Stimulated activated CD4-positive, alpha-beta T cell treated with anti-CD3 and anti-CD28 coated beads, Interleukin-2, amount 100 ng/mL, for 24 hours (primary cell): ENCODE results near the gene SORBS1.

ENCODE experiments used
- DNase-seq, 2 donors: peaks; one replicate each; pipeline ENCODE4 v3.0.0-alpha.2; 2020

SORBS1 gene

GRCh38 chr10:95456516-95456915, 104.7 kb downstream of the SORBS1 start:
- DNase-seq: no peak

DNA sequence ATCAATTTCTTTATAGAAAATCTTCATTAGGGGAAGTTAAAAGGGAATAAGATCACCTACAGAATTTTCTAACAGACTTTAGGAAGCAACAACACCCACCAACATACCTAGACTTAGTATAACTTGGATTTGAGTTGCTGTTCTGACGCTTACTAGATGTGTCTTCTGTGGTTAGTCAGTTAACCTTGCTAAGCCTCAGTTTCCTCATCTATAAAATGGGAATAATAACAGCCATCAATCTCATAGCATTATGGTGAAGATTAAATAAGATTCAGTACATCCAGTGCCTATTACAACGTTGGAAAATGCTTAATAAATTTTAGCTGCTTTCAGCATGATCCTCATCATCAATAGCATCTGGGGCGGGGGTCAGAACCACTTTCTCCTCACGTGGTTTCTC, 106.2 kb downstream of the SORBS1 start:
- no peak for DNase-seq

DNA sequence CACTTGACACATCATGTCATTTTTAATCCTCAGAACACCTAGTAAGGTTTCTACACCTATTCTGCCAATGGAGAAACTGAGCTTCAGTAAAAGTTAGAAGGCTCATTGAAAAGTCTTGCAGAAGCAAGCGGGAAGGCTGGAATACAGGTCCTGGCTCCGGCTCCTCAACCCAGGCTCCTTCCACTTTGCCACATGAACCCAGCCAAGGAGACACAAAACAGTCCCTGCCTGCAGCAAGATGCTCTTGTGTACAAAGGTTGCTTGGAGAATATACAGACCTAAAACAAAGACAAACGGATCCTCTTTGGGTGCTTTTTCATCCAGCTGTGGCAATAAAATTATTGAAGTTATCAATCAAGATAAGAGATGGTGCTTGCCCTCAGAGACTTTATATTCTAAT, 106.8 kb downstream of the SORBS1 start:
- no peak for DNase-seq

- no peak for DNase-seq
Measured at GRCh38 chr10:95451568-95452524, 109.3 kb downstream of the SORBS1 start.

GRCh38 chr10:95451150-95451549, 110.0 kb downstream of the SORBS1 start:
- DNase-seq: no peak

DNA sequence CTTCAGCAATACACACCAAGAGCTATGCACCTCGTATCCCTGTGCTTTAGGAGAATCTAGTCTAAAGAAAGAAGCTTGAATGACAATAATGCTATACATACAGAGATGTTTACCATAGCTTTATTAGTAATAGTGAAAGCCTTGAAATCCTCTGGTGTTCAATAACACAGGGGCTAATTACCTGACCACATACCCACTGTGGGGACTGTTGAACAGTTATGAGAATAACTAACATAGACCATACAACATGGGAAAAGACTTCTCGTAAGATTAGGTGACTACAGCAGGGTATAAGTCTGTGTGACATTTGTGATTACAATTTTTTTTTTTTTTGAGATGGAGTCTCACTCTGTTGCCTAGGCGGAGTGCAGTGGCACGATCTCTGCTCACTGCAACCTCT, 111.0 kb downstream of the SORBS1 start:
- no peak for DNase-seq

- no peak for DNase-seq
Measured at GRCh38 chr10:95447685-95448084, 113.5 kb downstream of the SORBS1 start.

DNA sequence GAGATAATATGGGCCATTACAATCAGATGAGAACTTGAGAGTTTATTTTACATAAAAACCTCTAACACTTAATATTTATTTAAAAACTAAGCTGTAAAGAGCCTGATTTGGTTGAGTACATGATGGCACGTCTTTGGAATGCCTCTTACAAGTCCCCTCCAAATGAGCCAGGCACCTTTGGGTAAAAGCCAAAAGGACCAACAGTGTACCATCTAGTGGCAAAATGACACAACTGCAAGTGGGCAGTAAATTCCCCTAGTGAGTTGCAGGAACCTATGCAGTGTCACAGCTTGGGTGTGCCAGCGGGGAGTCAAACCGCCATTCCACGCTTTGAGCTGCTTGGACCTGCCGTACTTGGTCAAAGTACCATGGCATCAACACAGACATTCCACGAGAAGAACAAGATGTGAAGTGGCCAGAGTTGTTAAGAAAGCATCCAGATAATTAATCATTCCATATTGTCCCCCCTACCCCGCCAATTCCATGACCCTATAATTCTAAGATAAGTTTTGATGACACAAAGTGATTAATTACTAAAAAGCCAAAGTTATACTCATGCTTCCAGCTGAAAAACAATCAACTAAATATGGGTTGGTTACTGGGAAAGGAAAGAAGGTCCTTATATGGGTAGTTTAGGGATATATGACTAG, 115.2 kb downstream of the SORBS1 start:
- peak; percentile 20 to 27 for DNase-seq

DNA sequence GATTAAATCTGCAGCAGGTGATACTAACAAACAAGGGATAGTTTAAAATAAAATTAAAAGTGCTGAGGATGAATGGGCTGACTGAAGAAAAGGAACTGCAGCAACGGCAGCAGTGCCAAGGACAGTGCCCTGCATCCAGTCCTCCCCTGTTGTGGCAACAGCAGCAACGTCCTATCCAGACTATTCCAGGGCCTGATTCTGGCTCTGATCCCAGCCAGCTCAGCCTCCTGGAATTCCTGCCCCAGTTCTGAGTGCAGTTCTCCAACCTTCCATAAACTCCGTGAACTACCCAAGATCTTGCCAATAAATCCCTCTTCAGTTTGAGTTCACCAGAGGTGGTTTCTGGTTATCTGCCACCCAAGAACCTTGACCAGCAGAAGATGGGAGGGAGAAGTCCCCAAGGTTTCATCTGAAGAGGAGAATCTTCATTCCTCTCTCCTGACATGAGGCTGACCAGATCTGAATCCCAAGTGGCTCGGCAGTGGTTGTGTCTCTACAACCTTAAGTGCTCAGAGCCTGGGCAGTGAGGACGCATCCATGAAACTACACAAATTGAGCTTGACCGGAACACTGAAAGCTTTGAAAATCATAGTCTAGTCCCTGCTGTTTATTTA, 115.8 kb downstream of the SORBS1 start:
- DNase-seq: no peak

GRCh38 chr10:95444792-95445191, 116.4 kb downstream of the SORBS1 start:
- no peak for DNase-seq

DNA sequence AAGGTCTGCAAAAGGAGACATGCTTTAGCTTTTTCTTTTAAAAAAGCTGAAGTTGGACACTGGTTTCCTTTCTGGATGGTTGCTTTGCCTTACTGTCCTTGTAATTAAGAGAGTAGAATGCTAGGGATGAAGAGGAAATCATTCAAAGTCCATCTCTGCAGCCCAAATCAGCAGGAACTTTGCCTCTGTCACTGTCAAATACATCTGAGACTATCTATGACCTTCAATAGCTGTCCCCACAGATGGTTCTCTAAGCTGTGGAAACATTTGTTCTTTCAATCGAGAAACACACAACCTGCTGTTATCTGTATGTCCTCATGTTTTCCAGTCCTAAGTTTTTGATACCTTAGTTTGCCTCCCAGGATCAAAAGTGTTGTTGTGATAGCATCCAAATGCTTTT, 117.5 kb downstream of the SORBS1 start:
- no peak for DNase-seq

DNA sequence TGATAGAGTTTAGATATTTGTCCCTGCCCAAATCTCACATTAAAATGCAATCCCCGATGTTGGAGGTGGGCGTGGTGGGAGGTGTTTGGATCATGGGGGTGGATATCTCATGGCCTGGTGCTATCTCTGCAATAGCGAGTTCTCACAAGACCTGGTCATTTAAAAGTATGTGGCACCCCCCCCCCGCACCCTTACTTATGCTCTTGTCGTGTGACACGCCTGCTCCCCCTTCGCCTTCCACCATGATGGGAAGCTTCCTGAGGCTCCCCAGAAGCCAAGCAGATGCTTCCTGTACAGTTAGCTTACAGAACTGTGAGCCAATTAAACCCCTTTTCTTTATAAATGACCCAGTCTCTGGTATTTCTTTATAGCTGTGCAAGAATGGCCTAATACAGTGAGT, 118.8 kb downstream of the SORBS1 start:
- no peak for DNase-seq

GRCh38 chr10:95441547-95441923, 119.6 kb downstream of the SORBS1 start:
- no peak for DNase-seq

- DNase-seq: no peak
Measured at GRCh38 chr10:95440756-95441546, 120.2 kb downstream of the SORBS1 start.

DNA sequence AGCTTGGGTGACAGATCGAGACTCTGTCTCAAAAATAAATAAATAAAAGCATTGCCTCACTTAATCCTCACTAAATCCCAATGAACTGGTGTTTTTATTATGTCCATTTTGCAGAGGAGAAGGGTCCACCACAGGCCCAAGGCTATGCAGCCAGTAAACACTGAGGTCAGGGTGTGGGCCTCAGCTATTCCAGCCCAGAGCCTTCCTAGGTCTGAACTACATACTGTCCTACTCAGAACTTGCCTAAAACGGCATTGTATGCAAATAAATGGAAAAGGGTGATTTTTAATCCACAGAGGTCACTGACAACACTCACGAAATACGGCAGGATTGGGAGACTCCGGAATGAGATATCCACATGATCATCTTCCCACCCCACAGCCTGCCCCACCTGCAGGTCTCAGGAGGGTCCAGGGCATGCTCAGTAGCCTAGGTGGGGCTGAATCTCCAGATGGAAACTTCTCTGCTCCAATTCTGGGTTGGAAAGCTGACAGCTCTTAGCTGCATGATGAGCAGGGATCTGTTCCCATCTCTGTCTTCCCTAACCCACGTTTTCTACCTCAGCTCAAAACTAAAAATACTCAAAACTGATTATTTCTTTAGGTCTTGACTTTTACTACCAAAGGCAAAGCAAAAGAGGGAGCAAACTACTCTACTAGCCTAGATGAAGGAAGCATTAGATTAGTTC, 121.0 kb downstream of the SORBS1 start:
- DNase-seq: no peak

DNA sequence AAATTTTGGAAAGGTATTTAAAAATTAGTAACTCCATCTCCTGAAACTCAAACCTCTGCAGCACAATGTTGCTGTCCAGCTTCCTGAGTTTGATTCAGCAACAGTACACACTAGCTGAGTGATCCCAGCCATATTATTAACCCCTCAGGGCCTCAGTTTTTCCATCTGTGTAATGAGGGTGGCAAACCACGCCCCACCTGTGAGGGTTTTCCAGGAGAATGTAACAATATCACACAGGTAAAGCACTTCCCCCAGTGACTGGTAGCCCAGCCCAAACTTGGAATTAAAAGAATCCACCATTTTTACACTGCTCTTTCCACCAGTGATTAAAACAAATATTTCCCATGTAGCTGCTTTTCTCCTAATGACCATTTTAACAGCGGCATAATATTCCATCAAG, 122.4 kb downstream of the SORBS1 start:
- no peak for DNase-seq

- DNase-seq: no peak
Measured at GRCh38 chr10:95437669-95438068, 123.5 kb downstream of the SORBS1 start.

- DNase-seq: no peak
Measured at GRCh38 chr10:95435548-95436279, 125.5 kb downstream of the SORBS1 start.

- no peak for DNase-seq
Measured at GRCh38 chr10:95434583-95434982, 126.6 kb downstream of the SORBS1 start.

GRCh38 chr10:95431900-95432342, 129.2 kb downstream of the SORBS1 start:
- DNase-seq: no peak

DNA sequence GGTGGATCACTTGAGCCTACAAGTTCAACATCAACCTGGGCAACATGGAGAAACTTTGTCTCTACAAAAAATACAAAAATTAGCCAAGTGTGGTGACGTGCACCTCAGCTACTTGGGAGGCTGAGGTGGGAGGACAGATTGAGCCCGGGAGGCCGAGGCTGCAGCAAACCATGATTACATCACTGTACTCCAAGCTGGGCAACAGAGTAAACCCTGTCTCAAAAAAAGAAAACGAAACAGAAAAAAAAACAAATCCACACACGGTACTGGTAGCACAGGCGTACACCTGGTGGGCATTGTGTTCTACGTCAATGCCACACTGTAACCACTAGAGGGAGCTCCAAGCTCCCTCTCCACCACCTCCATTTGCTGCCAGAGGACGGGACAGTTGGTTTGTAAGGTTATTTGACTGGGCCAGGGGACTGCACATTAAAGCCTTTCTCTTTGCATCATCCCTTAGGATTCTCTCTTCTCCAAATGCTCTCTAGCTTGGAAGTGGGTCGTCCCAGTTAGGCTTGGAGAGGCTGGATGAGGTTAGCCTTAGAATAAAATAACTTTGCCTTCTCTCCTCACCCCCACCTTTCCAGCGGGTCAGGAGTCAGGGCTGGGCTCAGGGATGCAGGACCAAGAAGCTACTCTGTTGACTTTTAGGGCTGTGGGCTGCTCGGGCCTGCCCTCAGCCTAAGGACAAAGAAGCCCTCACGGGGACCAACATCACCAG, 130.8 kb downstream of the SORBS1 start:
- DNase-seq: peak; percentile 33 to 39
